Parathyroid adenoma (tissue), 2 donors: ENCODE results near the gene TMTC2.

Source experiments
- H2AFZ ChIP-seq: fragments of 300-600 bp; sonication (generic); one replicate; pipeline ENCODE4 v1.7.0; 2017; ENCODE audit warnings: antibody characterized with exemption, mild to moderate bottlenecking
- H3K27ac ChIP-seq: fragments of 300-600 bp; sonication (generic); one replicate; pipeline ENCODE4 v1.7.0; 2017
- H3K27me3 ChIP-seq: fragments of 300-600 bp; sonication (generic); one replicate; pipeline ENCODE4 v1.7.0; 2017; ENCODE audit warnings: low read length; ENCODE audit not compliant: control insufficient read depth, insufficient read depth
- H3K36me3 ChIP-seq: fragments of 300-600 bp; sonication (generic); one replicate; pipeline ENCODE4 v1.7.0; 2017; ENCODE audit warnings: low read length; ENCODE audit not compliant: control insufficient read depth, insufficient read depth
- H3K4me1 ChIP-seq: fragments of 300-600 bp; sonication (generic); one replicate; pipeline ENCODE4 v1.7.0; 2017; ENCODE audit warnings: control low read depth
- H3K4me2 ChIP-seq: fragments of 300-600 bp; sonication (generic); one replicate; pipeline ENCODE4 v1.7.0; 2017; ENCODE audit warnings: low read length
- H3K4me3 ChIP-seq: fragments of 300-600 bp; sonication (generic); one replicate; pipeline ENCODE4 v1.7.0; 2017; ENCODE audit warnings: low read depth, low read length
- H3K79me2 ChIP-seq: fragments of 300-600 bp; sonication (generic); one replicate; pipeline ENCODE4 v1.7.0; 2017; ENCODE audit warnings: control low read depth
- H3K9ac ChIP-seq: fragments of 300-600 bp; sonication (generic); one replicate; pipeline ENCODE4 v1.7.0; 2017; ENCODE audit warnings: mild to moderate bottlenecking
- H3K9me3 ChIP-seq: fragments of 300-600 bp; sonication (generic); one replicate; pipeline ENCODE4 v1.7.0; 2017; ENCODE audit warnings: low read length; ENCODE audit not compliant: control insufficient read depth
- TF ChIP-seq, protein P1 (sequence below): fragments of 300-600 bp; sonication (generic); IDR thresholded peaks from one replicate; pipeline ENCODE4 v1.7.0; 2017; ENCODE audit warnings: antibody characterized with exemption, mild to moderate bottlenecking
- donor health status: primary hyperparathyroidism.

The TMTC2 gene

GRCh38 chr12:82648259-82648909 lies 38.3 kb upstream of the TMTC2 start:
- no peaks in the 10 kb centered on the region for H3K9me3 ChIP-seq
- H3K27ac ChIP-seq = no peak overlapping the region
- no peaks in the 10 kb centered on the region for H3K79me2 ChIP-seq
- H3K4me1 ChIP-seq = no peaks in the 10 kb centered on the region
- no peak overlapping the region for H2AFZ ChIP-seq
- no peak overlapping the region for H3K4me2 ChIP-seq
- H3K27me3 ChIP-seq = no peaks in the 10 kb centered on the region
- no peaks in the 10 kb centered on the region for H3K36me3 ChIP-seq
- H3K4me3 ChIP-seq = no peak overlapping the region
- TF ChIP-seq, protein P1, sequence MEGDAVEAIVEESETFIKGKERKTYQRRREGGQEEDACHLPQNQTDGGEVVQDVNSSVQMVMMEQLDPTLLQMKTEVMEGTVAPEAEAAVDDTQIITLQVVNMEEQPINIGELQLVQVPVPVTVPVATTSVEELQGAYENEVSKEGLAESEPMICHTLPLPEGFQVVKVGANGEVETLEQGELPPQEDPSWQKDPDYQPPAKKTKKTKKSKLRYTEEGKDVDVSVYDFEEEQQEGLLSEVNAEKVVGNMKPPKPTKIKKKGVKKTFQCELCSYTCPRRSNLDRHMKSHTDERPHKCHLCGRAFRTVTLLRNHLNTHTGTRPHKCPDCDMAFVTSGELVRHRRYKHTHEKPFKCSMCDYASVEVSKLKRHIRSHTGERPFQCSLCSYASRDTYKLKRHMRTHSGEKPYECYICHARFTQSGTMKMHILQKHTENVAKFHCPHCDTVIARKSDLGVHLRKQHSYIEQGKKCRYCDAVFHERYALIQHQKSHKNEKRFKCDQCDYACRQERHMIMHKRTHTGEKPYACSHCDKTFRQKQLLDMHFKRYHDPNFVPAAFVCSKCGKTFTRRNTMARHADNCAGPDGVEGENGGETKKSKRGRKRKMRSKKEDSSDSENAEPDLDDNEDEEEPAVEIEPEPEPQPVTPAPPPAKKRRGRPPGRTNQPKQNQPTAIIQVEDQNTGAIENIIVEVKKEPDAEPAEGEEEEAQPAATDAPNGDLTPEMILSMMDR = no peak
- H3K9ac ChIP-seq = no peak overlapping the region

DNA sequence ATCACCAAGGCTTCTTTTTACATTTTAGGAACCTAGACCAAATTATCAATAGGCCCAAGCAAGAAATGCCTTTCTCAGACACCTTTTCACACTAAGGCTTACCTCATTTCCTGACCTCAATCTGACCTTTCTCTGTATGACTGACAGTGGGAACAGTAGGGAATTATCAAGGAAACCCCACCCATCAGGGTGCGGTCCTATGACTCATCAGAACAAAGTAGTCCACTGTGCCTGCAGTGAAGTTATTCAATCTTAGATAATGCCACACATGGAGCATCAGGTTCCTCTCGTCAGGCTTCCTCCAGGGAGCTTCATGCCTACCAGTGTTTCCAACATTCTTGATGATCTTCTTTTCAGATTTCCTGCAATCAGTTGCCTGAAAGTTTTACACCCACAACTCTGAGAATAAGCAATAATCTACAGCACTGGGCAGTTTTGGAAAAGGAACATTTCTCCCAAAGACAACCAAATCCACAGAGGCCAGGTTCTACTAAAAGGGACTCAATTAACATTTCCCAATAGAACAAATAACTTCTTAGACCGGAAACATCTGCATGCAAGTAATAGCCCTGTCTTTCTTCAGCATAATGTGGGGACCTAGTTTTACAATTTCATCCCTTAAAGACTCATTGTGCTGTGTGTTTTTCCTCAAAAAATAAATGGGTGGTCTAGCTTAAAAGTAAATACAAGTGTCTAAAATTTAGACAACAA lies 35.9 kb upstream of the TMTC2 start:
- Histone ChIP-seq H3K4me3 (no peak overlapping the region), H3K9me3 (no peaks in the 10 kb centered on the region), H3K4me2 (no peak overlapping the region), H3K27me3 (no peaks in the 10 kb centered on the region), H3K79me2 (no peaks in the 10 kb centered on the region), H3K36me3 (no peaks in the 10 kb centered on the region), H2AFZ (no peak overlapping the region), H3K4me1 (no peaks in the 10 kb centered on the region), H3K27ac (no peak overlapping the region), H3K9ac (no peak overlapping the region)
- TF ChIP-seq, protein P1 = no peak

- no peak overlapping the region for H3K27ac ChIP-seq
- H3K4me1 ChIP-seq = no peaks in the 10 kb centered on the region
- TF ChIP-seq, protein P1 = no peak
- no peak overlapping the region for H3K4me2 ChIP-seq
- no peaks in the 10 kb centered on the region for H3K36me3 ChIP-seq
- no peak overlapping the region for H2AFZ ChIP-seq
- H3K27me3 ChIP-seq = no peaks in the 10 kb centered on the region
- H3K79me2 ChIP-seq = no peaks in the 10 kb centered on the region
- no peak overlapping the region for H3K4me3 ChIP-seq
- no peaks in the 10 kb centered on the region for H3K9me3 ChIP-seq
- no peak overlapping the region for H3K9ac ChIP-seq
Measured at GRCh38 chr12:82651489-82651888, 35.2 kb upstream of the TMTC2 start.

GRCh38 chr12:82652071-82652470 lies 34.6 kb upstream of the TMTC2 start:
- no peak overlapping the region for H2AFZ ChIP-seq
- H3K4me1 ChIP-seq = no peaks in the 10 kb centered on the region
- H3K27me3 ChIP-seq = no peaks in the 10 kb centered on the region
- H3K79me2 ChIP-seq = no peaks in the 10 kb centered on the region
- no peaks in the 10 kb centered on the region for H3K36me3 ChIP-seq
- H3K4me2 ChIP-seq = no peak overlapping the region
- no peak overlapping the region for H3K9ac ChIP-seq
- no peak overlapping the region for H3K27ac ChIP-seq
- no peak overlapping the region for H3K4me3 ChIP-seq
- H3K9me3 ChIP-seq = no peaks in the 10 kb centered on the region
- TF ChIP-seq, protein P1 = no peak

GRCh38 chr12:82655751-82656150 lies 31.0 kb upstream of the TMTC2 start:
- no peak overlapping the region for H2AFZ ChIP-seq
- H3K36me3 ChIP-seq = no peaks in the 10 kb centered on the region
- H3K4me3 ChIP-seq = no peak overlapping the region
- no peak overlapping the region for H3K27ac ChIP-seq
- TF ChIP-seq, protein P1 = no peak
- no peaks in the 10 kb centered on the region for H3K79me2 ChIP-seq
- H3K9ac ChIP-seq = no peak overlapping the region
- H3K4me2 ChIP-seq = no peak overlapping the region
- H3K4me1 ChIP-seq = no peaks in the 10 kb centered on the region
- H3K9me3 ChIP-seq = no peaks in the 10 kb centered on the region
- H3K27me3 ChIP-seq = no peaks in the 10 kb centered on the region
